CD4-positive, alpha-beta T cell treated with Interleukin-6 at 100 ng/mL for 8 hours (primary cell): ENCODE results near the gene IL24.
A peak's percentile ranks its signal among the peaks of the same experiment; 100 is the strongest.
"Not testable (repeated sequence)": the region's sequence is repeated elsewhere in the genome, so short reads cannot be mapped to it uniquely, and the experiment has no call there.

ENCODE experiments used
- DNase-seq: peaks from one replicate; pipeline ENCODE4 v3.0.0-alpha.2; 2020; ENCODE audit warnings: mixed read lengths, low spot score

Gene IL24, protein sequence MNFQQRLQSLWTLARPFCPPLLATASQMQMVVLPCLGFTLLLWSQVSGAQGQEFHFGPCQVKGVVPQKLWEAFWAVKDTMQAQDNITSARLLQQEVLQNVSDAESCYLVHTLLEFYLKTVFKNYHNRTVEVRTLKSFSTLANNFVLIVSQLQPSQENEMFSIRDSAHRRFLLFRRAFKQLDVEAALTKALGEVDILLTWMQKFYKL

GRCh38 chr1:206897175-206897574 is at the start of gene IL24:
IL24 (plus strand) TSS chr1:206897443; CDS start chr1:206897833, 390 bp downstream.
- DNase-seq, result no peak

DNA sequence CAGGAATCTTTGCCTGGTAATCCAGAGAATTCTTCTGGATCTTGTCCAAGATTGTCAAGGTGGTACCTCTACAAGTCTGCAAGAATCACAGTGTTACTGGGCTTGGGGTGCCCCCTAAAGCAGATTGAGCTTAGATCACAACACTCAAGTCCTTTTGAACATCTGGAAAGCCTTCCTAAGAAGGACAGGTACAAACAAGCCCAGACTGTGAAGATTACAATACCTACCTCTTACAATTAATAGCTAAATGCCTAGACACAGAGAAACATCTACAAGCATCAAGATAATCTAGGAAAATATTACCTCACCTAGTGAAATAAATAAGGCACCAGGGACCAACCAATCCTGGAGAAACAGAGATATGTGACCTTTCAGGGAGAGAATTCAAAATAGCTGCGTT is 49.3 kb upstream of the IL24 start:
- DNase-seq, result no peak

DNA sequence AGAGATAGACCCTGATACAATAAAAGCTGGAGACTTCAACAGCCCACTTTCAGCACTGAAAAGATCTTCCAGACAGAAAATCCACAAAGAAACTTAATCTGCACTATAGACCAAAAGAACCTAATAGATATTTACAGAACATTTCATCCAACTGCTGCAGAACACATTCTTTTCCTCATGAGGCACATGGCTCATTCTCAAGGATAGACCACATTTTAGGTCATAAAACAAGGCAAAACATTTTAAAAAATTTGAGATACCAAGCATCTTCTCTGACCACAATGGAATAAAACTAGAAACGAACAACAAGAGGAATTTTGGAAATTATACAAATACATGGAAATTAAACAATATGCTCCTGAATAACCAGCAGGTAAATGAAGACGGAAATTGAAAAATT is 46.8 kb upstream of the IL24 start:
- DNase-seq, result no peak

DNA sequence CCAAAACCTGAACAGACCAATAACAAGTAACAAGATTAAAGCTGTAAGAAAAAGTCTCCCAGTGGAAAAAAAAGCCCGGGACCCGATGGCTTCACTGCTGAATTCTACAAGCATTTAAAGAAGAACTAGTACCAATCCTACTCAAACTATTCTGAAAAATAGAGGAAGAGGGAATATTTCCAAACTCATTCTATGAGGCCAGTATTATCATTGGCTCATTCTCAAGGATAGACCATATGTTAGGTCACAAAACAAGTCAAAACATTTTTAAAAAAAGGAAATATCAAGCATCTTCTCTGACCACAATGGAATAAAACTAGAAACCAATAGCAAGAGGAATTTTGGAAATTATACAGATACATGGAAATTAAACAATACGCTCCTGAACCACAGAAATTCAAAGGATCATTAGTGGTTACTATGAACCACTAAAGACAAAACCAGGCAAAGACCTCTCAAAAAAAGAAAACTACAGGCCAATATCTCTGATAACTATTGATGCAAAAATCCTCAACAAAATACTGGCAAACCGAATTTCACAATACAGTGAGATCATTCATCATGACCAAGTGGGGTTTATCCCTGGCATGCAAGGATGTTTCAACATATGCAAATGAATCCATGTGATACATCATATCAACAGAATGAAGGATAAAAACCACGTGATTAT is 45.8 kb upstream of the IL24 start:
- no peak for DNase-seq

GRCh38 chr1:206852662-206853061 is 44.6 kb upstream of the IL24 start:
- not testable (repeated sequence) for DNase-seq

GRCh38 chr1:206853696-206854095 is 43.5 kb upstream of the IL24 start:
- DNase-seq, result not testable (repeated sequence)

DNA sequence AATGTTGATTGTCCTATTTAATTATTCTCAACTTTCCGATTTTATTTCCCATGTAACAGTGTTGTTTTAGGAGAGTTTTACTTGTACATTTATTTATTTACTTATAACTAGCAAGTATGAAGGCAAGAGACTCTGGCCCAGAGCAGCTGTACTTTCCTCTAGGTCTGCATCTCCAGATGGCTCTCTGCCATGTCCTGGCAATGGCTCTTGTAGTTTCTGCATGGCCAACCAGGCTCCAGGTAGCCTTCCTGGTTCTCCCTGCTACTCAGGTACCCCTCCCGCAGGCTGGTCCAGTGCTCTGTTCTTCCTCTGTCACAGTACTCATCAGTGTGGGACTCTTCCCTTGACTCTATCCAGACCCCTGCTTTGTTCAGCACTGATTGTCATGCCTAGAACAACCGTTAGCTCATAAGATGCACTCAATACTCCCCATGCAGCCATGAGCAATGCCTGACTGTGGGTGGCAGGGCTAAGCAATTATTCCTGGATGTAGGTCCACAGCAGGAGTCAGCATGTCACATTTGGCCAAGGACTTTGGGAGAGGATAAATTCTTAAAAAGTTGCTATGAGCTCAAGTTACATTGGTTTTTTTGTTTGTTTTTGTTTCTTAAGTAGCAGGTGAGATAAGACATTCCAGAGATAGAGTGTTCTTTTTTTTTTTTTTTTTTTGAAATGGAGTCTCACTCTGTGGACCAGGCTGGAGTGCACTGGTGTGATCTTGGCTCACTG is 42.7 kb upstream of the IL24 start:
- DNase-seq, result no peak

GRCh38 chr1:206855859-206856258 is 41.4 kb upstream of the IL24 start:
- no peak for DNase-seq

DNA sequence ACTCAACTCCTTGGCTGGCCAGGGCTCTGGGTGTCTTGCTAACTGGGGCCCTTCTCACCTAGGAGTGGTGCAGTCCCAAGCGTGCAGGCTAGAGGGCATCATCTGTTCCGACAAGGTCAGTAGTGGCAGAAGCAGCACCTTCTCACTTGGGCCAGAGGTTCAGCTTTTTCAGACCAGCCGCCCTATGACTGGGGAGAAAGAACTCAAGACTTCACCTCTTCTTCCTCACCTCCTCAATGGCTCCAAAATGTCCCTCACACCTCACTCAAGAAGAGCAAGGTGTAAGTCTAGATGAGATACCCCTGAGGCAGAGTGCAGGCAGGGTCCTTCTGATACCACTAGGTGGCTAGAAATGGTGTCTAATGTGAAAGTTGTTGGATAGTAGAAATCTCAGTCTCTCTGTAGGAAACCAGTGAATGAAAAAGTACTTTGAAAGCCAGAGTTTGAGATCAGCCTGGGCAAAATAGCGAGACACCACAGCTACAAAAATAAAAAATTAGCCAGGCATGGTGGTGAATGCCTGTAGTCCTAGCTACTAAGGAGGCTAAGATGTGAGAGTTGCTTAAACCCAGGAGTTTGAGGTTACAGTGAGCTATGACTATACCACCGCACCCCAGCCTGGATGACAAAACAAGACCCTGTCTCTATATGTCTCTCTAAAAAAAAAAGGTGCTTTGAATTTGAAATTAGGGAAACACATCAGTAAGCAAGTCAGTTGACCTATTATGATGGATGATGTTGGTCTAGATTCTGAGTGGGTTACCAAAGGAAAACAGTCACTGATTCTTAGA is 40.4 kb upstream of the IL24 start:
- DNase-seq, result no peak

DNA sequence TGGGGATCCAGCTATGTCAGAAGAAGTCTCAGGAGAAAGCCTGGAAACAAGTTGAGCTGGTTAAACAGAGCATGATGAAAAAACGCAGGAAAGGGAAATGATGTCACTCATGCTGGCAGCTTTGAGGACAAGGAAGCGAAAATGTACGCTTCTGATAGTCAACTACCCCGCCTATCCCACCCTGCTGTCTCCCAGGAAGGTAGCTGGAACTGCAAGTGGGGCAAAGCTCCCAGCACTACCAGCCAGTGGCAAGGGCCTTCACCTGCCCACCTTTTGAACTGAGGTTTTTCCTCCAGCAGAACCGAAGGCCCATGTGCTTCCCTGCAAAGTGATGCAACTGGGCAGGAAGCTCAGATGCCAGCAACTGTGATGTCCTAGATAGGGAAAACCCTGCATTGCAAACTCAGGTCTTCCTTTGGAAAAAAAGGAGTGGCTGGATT is 38.1 kb upstream of the IL24 start:
- DNase-seq, result peak; percentile 10

DNA sequence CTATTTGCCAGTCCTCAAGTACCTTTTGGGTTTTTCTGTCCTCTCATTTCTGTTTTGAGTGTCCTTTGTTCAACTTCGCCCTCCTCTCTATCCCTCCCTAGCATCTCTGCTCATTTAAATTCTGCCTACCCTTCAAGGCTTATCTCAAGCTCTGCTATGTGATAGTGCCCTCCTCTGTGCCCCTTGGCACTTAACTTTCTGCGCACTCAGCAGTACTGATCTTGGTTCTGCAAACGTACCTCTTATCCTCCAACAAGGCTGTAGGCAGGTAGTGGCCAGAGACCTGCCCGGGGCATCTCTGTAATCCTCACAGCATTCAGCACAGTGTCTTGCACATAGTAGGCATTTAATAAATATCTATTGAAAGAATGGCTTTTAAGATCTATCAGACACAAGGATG is 37.1 kb upstream of the IL24 start:
- no peak for DNase-seq

- no peak for DNase-seq
These were observed 34.0 kb upstream of the IL24 start for GRCh38 chr1:206863266-206863665.

DNA sequence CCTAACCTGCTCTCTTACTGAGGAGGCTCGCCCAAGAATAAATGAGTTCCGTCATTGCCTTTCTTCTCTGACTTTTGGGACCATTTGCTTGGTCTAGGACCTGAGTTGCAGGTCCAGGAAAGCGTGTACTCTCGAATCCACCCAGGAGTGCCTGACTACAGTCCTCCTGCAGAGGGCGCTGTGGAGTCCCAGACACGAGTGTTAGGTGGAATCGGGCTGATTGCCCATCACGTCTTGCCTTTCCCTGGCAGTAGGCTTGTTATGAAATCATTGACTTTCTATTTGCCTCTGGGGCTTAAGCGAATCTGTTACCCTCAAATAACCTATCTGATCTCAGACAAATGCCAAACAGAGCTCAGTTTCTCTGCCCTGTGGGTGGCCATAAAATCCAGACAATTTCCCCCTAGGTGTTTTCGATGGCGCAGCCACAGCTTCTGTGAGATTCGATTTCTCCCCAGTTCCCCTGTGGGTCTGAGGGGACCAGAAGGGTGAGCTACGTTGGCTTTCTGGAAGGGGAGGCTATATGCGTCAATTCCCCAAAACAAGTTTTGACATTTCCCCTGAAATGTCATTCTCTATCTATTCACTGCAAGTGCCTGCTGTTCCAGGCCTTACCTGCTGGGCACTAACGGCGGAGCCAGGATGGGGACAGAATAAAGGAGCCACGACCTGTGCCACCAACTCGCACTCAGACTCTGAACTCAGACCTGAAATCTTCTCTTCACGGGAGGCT is 32.1 kb upstream of the IL24 start, which contains the start of gene IL20:
TSS of gene IL20 (plus strand) at position 685 of the 733 bp plus-strand sequence. CDS start 230 bp downstream, outside the sequence.
- DNase-seq, result peak; percentile 81

DNA sequence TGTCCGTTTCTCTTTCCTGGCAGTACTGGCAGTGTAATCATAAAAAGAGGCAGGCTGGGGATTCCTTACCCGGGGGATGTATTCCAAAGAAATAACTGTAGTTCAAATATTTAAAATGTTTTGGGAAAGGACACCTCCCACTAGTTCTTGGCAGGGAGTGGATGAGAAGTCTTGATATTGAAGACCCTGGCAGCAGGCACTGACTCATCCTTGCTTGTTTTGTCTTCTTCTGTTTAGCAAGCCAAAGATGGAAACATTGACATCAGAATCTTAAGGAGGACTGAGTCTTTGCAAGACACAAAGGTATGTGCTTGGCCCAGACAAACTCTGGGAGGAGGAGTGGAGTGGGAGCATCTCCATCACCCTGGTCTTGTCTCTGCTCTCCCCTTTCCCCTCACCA is 31.2 kb upstream of the IL24 start:
- no peak for DNase-seq

DNA sequence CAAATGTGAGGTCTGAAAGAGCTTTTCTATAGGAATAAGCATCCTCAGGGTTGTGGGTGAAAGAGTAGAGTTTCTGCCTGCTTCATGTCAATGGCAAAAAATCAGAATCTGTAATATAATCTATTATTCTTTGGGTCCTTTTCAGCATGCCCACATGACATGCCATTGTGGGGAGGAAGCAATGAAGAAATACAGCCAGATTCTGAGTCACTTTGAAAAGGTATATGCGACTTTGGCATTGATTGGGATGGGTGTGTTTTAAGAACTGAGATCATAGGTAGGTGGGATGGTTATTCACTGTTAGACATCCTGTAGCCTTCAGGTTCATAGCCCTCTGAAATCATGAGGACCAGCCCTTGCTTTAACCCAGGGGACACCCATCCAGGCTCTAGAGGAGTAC is 30.0 kb upstream of the IL24 start:
- no peak for DNase-seq

GRCh38 chr1:206867716-206868115 is 29.5 kb upstream of the IL24 start:
- no peak for DNase-seq

GRCh38 chr1:206868264-206868663 is 29.0 kb upstream of the IL24 start:
- no peak for DNase-seq

GRCh38 chr1:206872139-206872538 is 25.1 kb upstream of the IL24 start:
- no peak for DNase-seq

GRCh38 chr1:206873603-206874188 is 23.5 kb upstream of the IL24 start:
- DNase-seq, result no peak

DNA sequence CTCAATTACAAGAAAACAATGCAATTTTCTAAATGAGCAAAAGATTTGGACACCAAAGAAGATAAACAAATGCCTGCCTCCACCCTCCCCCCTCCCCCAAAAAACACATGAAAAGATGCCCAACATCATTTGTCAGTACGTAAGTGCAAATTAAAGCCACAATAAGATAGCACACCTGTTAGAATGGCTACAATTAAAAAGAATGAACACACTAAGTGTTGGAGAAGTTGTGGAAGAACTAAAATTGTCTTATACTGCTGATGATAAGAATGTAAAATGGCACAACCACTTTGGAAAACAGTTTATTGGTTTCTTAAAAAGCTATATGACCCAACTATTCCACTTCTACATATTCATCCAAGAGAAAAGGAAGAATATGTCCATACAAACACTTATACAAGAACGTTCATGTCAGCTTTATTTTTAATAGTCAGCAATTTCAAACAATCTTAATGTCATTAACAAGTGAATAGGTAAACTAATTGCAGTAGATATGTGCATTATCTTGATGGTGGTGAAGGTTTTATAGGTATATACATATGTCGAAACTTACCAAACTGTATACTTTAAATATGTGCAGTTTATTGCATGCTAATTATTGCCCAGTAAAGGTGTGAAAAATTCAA is 21.4 kb upstream of the IL24 start:
- no peak for DNase-seq

- no peak for DNase-seq
These were observed 18.8 kb upstream of the IL24 start for GRCh38 chr1:206878456-206878855.
